HG02884 (cell line): ENCODE measurements around the gene LSM14B.
"Not testable (repeated sequence)": the region's sequence is repeated elsewhere in the genome, so short reads cannot be mapped to it uniquely, and the experiment has no call there.

Experiments
- ATAC-seq: cut with Tn5 transposase; IDR thresholded peaks from one replicate; pipeline ENCODE4 v1.9.1; 2021; ENCODE audit warnings: mild to moderate bottlenecking, moderate library complexity; ENCODE audit not compliant: unreplicated experiment

Gene LSM14B

DNA sequence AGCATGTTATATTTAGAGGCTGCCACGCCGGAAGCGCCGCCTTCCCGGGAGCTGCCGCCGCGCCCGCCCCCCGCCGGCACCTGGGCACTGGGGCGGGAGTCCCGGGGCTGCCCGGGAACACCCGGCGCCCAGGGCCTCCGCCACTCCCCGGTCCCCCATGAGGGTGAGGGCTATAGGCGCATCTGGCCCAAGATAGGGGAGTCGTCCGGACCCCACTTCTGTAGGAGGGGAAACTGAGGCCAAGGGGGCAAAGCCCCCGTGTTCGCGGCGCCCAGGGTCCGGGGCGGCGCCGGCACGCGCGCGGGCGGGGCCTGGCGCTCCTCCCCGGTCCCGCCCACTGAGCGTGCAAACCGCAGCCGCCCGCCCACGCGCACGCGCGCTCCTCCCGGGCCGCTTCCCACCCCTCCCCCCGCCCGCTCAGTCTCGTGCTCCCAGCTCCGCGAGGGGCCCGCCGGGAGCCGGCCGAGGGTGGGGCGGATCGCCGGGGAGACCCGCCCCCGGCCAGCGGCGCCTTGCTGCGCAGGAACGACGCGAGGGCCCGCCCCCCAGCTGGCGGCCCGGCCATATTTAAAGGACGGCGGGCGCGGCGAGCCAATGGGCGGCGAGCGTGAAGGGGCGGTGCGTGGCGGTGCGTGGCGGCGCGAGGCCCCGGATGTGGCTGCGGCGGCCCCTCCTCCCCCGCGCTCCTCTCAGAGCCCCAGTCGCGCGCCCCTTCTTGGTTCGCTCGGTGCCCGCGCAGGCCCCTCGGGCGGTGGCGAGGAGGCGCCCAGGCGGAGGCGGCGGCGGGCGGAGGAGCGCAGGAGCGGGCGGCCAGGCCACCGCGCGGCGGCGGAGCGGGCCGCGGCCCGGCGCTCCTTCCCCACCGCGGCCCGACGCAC lies at the start of gene LSM14B:
Gene LSM14B, plus strand, starts transcription at position 700 of the 878 bp plus-strand sequence. CDS start 192 bp downstream, outside the sequence.
- ATAC-seq, result peak; percentile 70

DNA sequence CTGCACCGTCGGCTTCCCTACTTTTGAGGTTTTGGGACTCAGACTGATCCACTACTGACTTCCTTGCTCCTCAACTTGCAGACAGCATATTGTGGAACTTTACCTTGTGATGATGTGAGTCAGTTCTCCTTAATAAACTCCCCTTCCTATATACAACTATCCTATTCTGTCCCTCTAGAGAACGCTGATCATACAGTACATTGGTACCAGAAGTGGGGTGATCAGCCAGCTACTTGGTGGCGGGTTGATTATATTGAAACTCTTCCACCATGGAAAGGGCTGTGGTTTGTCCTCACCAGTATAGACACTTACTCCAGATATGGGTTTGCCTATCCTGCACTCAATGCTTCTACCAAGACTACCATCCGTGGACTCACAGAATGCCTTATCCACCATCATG lies 49.0 kb upstream of the LSM14B start:
- no peak for ATAC-seq

DNA sequence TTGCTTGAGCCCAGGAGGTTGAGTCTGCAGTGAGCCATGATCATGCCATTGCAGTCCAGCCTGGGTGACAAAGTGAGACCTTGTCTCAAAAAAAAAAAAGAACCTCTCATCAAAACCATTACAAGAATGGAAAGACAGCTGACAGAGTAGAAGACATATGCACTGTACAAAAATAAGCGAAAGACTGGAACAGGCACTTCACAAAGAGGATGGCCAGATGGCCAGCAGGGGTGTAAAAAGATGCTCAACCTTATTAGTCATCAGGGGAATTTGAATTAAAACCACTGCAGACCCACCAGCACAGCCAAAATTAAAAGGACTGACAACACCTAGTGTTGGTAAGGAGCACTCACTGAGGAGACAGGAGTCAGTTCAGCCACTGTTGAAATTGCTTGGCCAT lies 43.1 kb upstream of the LSM14B start:
- no peak for ATAC-seq

DNA sequence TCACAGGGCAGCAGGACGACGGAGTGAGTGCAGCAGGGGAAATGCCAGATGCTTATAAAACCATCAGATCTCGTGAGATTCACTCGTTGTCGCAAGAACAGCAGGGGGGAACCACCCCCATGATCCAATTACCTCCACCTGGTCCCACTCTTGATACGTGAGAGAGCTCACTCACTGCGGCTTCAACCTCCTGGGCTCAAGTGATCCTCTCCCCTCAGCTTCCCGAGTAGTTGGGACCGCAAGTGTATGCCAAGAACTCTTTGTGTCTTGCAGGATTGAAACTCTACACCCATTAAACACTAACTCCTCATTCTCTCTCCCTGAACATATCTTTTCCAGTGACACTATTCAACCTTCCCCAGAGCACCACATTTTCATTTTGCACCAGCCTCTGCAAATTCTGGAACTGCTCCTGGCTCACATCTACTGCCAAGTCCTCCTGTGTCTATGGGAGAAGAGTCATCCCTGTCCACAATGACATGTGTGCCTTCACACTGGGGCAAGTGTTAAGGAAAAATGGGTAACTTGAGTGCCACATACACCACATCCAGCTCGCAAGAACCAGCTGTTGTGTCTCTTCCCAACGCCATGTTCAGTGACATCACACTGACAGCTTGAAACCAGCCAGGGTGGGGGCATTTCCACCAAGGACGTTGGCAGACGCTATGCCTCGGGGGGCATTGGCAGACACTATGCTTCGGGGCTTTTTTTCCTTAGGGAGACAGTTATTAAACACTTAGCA lies 41.9 kb upstream of the LSM14B start:
- no peak for ATAC-seq

DNA sequence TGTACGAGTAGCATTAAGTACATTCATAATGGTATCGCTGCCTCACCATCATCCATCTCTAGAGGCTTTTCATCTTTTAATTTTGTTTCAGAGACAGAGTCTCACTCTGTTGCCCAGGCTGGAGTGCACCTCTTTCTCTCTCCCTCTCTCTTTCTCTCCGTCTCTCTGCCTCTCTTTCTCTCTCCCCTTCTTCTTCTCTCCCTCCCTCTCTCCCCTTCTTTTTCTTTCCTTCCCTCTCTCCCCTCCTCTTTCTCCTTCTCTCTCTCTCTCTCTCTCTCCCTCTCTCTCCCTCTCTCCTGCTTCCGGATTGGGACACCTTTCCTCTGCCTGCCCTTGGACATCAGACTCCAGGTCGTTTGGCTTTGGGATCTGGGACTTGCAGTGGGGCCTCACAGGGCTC lies 39.0 kb upstream of the LSM14B start:
- no peak for ATAC-seq

DNA sequence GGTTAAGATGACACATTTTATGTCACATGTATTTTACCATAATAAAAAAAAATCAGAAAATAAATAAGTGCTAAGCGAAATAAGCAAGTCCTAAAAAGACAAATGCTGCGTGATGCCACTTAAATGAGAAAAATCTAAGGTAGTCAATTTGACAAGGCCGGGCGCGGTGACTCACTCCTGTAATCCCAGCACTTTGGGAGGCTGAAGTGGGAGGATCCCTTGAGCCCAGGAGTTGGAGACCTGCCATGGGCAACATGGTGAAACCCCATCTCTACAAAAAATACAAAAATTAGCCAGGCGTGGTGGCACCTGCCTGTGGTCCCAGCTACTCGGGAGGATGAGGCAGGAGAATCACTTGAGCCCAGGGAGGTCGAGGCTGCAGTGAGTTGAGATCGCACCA lies 38.1 kb upstream of the LSM14B start:
- ATAC-seq, result not testable (repeated sequence)

DNA sequence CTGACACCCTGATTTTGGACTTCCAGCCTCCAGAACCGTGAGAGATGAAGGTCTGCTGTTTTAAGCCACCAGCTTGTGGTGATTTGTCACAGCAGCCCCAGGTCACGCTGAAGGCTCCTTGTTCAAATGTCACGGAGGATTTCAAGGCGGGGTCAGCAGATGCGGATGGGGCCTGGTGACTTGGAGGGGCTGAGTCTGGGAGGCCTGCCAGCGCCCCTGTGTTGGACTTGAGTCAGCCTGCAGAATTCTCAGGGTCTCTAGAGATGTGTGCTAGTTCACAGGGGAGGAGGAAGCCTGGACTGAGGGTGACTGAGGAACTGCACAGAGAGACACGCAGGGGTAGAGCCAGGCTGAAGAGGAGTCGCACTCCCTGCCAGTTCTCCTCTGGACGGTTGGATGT lies 37.1 kb upstream of the LSM14B start:
- no peak for ATAC-seq

DNA sequence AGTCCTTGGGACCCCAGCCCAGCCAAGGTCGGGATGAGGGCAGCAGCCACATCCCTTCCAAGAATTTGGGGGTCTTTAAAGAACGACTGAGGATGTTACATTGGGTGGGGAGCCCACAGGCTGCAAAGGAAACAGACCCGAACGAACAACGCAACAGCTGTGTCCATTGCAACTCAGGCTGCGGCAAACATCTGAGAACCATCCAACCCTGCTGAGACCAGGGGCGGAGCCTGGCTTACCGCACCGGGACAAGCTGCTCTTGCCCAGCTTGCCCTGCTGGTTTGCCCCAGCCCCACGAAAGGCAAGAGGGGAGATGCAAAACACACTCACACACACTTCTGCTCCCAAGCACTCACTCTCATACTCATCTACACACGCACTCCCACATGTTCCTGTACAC lies 35.0 kb upstream of the LSM14B start:
- no peak for ATAC-seq

DNA sequence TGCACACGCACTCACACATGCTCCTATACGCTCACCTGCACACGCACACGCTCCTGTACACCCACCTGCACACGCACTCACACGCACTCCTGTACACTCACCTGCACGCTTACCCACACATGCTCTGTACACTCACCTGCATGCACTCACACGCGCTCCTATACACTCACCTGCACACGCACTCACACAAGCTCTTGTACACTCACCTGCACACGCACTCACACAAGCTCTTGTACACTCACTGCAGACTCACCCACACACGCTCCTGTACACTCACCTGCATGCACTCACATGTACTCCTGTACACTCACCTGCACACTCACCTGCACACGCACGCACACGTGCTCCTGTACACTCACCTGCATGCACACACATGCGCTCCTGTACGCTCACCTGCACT lies 34.6 kb upstream of the LSM14B start:
- no peak for ATAC-seq

DNA sequence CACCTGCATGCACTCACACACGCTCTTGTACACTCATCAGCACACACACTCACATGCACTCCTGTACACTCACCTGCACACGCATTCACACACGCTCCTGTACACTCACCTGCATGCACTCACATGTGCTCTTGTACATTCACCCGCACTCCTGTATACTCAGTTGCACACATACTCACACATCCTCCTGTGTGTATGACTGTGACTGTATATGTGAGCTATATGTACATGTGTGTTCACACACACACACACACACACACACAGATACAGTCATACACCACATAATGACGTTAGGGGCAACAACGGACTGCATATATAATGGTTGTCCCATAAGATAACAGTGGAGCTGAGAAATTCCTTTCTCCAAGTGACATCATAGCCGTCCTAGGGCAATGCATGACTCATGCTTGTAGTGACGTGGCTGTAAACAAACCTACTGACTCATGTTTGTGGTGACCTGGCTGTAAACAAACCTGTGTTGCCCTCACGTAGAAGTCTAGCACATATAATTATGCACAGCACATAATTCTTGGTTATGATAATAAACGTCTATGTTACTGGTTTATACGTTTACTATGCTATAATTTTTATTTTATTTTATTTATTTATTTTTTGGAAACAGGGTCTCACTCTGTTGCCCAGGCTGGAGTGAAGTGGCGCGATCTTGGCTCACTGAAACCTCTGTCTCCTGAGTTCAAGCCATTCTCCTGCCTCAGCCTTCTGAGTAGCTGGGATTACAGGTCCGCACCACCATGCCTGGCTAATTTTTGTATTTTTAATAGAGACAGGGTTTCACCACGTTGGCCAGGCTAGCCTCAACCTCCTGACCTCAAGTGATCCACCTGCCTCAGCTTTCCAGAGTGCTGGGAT lies 33.8 kb upstream of the LSM14B start:
- ATAC-seq, result no peak

DNA sequence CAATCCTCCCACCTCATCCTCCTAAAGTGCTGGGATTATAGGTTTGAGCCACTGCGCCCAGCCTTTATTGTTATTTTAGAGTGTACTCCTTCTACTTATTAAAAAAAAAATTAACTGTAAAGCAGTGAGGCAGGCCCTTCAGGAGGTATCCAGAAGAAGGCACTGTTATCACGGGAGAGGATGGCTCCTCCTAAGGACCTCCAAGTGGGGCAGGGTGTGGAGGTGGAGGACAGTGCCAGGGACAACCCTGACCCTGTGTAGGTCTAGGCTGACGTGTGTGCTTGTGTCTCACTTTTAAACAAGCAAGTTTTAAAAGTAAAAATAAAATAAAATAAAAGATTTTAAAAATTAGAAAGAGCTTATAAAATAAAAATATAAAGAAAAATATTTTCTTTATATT lies 32.9 kb upstream of the LSM14B start:
- ATAC-seq, result no peak

DNA sequence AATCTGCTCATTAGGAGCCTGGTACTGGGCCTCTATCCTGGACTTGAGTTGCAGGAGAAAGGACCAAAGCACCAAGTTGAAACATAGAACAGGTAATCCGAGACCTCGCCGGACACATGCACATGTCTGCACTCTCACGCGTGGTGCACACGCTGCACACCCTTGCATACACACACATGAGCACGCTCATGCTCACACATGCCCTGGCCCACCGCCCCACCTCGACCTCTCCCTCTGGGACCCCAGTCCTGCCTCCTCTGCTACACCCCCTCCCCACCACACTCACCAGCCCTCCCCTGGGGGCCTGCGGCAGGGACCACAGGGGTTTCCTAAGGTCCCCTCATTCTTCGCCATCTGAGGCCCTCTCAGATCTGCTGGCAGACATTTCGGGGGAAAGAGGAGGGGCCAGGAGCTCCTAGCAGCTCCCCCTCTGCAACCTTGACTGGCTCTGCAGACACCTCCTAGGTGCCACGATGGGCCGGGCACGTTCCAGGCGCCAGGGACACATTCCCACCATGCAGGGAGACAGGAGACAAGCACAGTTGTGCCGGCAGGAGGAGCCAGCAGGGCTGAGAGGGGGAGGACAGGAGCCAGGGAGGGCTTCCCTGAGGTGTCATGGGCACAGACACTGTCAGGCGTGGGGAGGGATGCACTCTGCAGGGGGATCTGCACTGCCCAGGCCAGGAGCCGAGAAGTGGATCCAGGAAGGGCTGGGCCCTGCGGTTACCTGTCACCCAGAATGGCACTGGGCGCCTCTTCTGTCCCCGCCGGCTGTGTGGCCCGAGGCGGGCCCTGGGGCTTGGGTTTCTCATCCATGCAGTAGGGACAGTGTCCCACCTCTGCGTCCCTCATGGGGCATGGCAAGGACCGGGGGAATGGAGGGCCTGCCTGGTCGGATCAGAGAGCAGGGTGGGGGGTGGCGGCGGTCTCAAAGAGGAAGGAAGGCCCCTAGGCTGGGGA lies 25.6 kb upstream of the LSM14B start:
- no peak for ATAC-seq

DNA sequence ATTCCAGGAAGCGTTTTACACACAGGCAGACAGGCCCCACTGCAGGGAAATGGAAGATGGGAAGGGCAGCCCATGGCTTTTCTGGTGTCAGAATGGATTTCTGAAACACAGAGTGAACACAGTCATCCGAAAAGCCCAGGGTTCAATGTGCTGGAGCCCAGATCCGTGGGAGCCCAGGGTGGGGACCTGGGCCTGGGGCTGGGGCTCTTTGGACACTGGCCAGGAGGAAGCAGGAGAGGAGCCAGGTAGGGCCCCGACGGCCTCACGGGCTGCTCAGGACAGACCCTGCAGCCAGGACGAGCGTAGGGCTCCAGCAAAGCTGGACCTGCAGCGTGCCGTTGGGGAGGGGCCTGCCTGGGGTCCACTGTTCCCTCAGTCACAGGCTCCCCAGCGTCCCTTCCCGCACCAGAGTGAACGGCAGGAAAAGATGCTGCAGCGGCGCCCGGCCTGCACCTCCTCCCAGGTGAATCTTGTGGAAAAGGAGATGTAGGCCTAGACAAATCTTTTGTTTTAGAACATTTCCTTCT lies 24.3 kb upstream of the LSM14B start:
- no peak for ATAC-seq

DNA sequence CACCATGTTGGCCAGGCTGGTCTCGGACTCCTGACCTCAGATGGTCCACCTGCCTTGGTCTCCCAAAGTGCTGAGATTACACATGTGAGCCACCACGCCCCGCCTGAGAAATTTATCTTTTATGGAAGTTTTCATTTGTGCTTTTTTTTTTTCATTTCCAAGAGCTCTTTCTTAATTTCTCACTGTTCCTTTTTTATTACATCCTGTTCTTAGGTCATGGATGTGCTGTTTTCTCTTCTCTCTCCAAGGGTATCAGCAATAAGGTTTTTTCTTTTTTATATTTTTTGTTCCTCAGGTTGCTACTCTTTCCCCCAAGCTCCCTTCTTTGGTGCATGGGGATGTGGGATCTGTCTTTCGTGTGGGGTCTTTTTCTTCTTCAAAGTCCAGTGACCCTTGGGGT lies 21.2 kb upstream of the LSM14B start:
- no peak for ATAC-seq

DNA sequence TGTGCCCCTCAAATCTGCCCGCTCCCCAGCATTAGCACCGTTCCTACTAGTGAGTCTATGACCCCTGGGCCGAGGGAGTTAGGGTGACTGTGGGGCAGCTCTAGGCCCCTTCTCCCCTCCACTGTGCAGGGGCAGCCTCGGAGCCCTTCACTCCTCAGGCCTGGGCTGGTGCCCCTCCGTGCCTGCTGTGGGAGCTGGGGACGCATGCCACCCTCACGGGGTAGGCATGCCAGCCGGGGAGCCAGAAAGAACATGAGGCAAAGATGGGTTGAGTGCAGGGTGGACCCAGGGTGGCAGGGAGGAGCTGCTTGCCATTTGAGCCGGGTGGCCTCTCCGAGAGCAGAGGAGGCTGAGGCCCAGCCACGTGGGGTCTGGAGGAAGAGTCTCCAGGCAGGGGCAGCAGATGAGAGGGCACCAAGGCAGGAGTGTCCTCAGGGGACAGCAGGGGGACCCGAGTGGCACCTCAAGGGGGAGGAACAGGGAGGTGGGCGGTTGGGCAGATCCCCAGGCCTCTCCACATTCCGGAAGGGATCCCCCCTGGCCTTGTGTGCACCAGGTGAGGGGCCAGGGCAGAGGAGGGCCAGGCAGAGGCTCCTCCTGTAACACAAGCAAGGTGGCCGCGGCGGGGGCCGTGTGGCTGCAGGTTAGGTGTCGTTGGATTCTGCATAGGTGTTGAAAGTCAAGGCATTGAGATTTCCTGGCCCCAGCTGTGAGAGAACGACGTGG lies 18.6 kb upstream of the LSM14B start:
- ATAC-seq, result no peak

DNA sequence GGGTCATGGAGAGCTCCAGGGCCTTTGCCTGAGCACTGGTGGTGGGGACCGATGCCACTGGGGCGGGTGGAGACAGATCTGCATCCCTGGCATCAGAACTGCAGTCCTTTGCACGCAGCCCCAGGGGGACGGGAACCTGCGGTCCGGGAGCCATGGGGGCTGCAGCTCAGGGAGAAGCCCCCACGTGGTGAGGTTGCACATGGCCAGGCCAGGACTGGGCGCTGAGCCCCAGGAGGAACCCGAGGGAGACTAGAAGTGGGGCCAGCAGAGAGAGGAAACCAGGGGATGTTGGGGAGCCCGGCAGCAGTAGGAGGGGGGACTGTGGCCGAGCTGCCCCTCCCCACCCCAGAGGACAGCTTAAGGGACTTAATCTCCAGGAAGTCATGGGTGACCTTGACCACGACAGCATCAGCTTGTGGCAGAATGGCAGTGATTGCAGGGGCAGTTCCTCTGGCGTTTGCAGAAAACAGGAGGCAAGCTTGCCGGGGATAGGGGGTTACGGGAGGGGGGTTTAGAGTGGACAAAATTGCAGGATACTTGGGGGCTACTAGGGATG lies 18.0 kb upstream of the LSM14B start:
- no peak for ATAC-seq

DNA sequence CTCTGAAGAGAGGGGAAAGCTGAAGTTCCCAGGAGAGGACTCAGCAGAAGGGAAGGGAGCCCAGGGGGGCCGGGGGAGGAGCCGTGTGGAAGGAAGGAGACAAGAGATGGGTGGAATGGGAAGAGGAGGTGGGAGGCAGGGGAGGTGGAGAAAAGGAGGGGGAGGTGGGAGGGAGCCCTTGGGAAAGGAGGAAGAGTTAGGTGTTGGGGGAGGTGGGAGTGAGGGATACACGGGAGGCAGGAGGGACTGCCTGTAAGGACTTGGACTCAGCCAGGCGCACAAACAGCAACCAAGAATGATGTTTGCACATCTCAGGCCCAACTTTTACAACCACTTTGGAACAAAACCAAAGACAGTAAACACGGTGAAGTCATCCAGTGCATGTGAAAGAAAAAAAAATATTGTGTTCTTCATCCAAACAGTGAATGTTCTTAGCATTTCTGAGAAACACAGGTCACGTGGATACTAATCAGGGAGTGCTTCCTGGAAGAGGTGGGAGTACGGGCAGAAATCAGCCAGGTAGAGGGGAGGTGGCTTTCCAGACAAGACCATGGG lies 17.4 kb upstream of the LSM14B start:
- ATAC-seq, result no peak

DNA sequence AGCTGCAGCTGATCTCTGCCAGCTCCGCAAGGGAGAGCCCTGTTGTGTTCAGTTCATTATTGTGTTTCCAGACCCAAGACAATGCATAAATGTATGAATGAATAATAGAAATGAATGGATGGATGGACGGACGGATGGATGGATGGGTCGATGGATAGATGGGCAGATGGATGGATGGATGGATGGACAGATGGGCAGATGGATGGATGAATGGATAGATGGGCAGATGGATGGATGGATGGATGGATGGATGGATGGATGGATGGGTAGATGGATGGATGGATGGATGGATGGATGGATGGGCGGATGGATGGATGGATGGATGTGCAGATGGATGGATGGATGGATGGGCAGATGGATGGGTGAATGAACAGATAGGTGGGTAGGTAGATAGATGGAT lies 16.7 kb upstream of the LSM14B start:
- ATAC-seq, result no peak

DNA sequence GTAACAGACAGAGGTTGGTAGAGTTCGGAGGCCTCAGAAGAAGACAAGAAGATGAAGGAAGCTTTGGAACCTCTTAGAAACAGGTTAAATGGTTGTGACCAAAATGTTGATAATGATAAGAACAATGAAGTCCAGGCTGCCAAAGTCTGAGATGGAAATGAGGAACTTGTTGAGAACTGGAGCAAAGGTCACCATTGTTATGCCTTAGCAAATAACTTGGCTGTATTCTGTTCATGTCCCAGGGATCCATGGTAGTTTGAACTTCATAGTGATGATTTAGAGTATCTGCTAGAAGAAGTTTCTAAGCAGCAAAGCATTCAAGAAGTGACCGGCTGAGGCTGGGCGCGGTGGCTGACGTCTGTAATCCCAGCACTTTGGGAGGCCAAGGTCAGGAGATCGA lies 11.1 kb upstream of the LSM14B start:
- no peak for ATAC-seq
